GM08714 (cell line): Measurements from ENCODE around the gene ELOB.

Experiments
- H3K4me3 ChIP-seq: fragments of 200-500 bp; sonication (Bioruptor generic); 2 replicates; pipeline ENCODE4 v1.5.1; 2014; ENCODE audit warnings: mild to moderate bottlenecking, low read length, inconsistent platforms
- ZNF274 ChIP-seq: IDR thresholded peaks from 2 replicates; pipeline ENCODE4 v1.6.1; 2012; ENCODE audit warnings: mild to moderate bottlenecking, low read depth, low read length

ELOB gene

GRCh38 chr16:2817340-2818271, 40.5 kb upstream of the ELOB start:
- TF ChIP-seq ZNF274, result no peak
- peak overlapping the region; percentile 13; the same call in 1 of the 2 replicates for H3K4me3 ChIP-seq

DNA sequence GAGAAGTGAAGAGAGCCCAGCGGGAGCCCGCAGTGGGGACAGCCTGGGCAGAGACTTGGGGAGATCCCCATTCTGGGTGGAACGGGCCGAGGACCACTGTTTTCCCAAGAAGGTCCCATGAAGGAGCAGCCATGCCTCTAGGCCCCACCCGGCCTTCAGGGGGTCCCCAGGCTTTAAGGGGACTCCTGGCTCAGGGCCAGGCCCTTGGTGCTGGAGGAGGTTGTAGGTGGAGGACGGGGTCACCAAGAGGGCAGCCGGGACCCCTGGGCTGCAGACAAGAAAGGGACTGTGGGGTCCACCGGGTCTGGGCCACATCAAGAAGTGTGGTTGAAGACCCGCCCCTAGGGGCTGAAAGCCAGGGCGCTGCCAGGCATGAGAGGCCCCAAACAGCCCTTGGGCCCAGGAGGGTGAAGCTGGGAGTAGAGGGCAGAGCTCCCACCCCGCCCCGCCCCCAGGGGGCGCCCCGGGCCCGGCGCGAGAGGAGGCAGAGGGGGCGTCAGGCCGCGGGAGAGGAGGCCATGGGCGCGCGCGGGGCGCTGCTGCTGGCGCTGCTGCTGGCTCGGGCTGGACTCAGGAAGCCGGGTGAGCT, 39.8 kb upstream of the ELOB start, which contains the start of gene PRSS21:
Gene PRSS21 (plus strand): TSS at position 487 of the 589 bp plus-strand sequence. CDS start 32 bp downstream, at position 519.
- H3K4me3 ChIP-seq, result peak within 1 kb of the TSS; percentile 47; the same call in 1 of the 2 replicates
- no peak for TF ChIP-seq ZNF274

GRCh38 chr16:2815299-2815771, 38.3 kb upstream of the ELOB start:
- no peak overlapping the region for H3K4me3 ChIP-seq
- TF ChIP-seq ZNF274, result no peak

GRCh38 chr16:2814551-2815298, 37.6 kb upstream of the ELOB start:
- no peak for TF ChIP-seq ZNF274
- H3K4me3 ChIP-seq, result no peak overlapping the region

GRCh38 chr16:2813771-2814221, 36.7 kb upstream of the ELOB start:
- TF ChIP-seq ZNF274, result no peak

DNA sequence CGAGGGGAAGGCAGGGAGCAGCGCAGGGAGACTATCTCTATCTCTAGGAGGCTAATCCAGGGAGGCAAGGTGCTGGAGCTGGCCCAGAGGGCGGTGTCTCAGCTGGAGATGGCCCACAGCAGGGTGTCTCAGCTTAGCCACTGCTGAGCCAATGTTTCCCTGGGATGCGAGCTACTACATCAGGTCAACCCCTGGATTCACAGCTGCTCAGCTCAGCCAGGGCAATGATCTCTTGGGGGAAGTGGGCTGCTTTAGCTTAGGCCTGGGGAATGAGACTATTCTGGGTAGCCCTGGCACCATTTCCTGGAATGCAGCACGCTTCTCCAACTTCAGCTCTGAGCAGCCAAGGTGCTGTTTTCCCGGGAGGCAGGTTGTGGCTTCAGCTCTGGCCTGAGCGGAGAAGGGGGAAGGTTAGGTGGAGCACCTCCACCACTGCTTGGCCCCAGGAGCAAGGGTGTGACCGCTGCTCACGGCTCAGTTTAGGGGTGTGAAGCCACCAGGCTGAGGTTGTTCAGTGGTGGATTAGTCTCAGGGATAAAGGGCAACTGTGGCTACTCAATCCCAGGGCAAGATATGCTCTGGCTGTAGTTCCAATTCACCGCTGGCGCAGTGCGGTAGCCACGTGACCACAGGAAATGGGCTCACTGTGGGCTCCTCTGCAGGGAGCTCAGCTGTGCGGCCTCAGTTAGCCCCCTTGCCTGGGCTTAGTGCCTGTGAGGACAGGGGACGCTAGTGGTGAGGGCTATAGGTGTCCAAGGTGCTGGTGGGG, 34.8 kb upstream of the ELOB start:
- no peak for TF ChIP-seq ZNF274
- no peak overlapping the region for H3K4me3 ChIP-seq

More at GRCh38 chr16:2813771-2814221, 36.7 kb upstream of the ELOB start:
- H3K4me3 ChIP-seq, result no peak overlapping the region

DNA sequence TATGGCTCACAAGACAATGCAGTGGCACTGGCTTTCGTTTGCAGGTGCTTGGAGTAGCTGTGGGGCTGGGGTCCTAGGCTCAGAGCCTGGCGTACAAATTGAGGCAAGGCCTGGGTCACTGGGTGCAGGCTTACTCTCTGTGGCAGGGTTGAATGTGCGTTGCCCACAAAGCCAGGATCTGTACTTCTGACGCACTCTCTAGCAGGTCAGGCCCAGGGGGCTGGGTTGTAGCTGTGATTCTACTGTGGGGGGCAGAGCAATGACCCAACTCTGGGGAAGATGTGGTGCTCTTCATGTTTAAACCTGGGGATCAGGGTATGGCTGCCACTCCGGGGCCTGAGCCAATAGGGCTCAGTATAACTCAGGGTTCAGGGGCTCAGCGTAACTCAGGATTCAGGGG, 33.6 kb upstream of the ELOB start:
- no peak overlapping the region for H3K4me3 ChIP-seq
- TF ChIP-seq ZNF274, result no peak

- H3K4me3 ChIP-seq, result no peak overlapping the region
- TF ChIP-seq ZNF274, result no peak
Measured at GRCh38 chr16:2809149-2809760, 32.2 kb upstream of the ELOB start.

DNA sequence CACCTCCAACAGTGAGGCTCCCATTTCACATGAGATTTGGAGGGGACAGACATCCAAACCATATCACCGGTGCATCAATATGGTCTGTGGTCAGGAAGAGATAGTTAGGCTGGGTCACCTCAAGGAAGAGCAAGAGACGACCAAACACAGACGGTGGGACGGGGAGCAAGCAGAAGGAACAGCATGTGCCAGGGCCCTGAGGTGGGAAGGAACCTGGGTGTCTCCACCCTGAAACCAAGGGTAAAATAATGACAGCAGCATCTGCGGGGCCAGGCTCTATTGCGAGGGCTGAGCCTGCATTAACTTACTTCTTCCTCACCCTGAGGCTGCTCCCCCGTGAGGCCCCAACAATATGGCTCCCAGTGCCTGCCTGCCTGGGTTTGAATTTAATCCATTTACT, 31.1 kb upstream of the ELOB start:
- no peak for TF ChIP-seq ZNF274
- no peak overlapping the region for H3K4me3 ChIP-seq

DNA sequence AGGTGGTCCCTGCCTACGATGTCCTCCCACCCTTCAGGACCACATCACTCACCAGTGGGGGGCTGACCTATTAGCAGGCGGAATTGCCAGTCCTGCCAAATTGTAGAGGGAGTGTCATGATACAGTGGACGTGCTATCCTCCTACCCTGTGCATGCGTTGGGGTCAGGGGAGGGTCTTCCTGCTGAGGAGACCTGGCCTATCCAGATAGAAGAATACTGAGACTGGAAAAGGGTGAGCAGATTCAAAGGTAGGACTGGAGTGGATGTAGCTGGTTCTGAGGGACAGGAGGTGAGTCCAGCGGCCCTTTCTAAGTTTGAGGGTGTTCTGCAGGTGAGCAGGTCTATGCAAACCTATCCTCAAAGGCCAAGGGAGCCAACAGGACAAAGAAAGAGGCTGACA, 29.2 kb upstream of the ELOB start:
- H3K4me3 ChIP-seq, result no peak overlapping the region
- TF ChIP-seq ZNF274, result no peak

DNA sequence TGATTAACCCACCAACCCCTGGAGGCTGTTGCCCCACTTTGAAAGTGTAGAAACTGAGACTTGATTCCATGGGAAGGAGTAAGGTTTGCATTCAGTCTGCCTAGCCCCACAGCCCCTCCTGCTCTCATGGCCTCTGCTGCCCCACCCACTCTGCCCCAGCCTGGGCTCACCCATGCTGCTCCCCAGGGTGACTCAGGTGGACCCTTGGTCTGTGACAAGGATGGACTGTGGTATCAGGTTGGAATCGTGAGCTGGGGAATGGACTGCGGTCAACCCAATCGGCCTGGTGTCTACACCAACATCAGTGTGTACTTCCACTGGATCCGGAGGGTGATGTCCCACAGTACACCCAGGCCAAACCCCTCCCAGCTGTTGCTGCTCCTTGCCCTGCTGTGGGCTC, 27.6 kb upstream of the ELOB start:
- no peak for TF ChIP-seq ZNF274
- H3K4me3 ChIP-seq, result no peak overlapping the region

- no peak for TF ChIP-seq ZNF274
- no peak overlapping the region for H3K4me3 ChIP-seq
Measured at GRCh38 chr16:2803545-2804195, 26.6 kb upstream of the ELOB start.

DNA sequence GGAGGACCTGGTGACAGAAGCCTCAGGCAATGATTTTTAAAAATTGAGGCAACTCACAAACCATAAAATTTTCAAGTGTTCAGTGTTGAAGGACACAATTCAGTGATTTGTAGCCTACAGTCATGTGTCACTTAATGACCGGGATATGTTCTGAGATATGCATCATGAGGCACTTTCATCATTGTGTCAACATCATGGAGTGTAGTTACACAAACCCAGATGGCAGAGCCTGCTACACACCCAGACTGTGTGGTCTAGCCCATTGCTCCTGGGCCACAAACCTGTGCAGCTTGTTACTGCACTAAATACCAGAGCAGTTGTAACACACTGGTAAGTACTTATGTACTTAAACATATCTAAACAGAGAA, 22.8 kb upstream of the ELOB start:
- H3K4me3 ChIP-seq, result no peak overlapping the region
- TF ChIP-seq ZNF274, result no peak
